KOPT-K1 (cell line): Measurements from ENCODE around the gene RAPGEF5.

Experiments
- H3K27ac ChIP-seq: fragments of 200-600 bp; sonication (generic); 2 replicates; pipeline ENCODE4 v1.5.1; 2016; ENCODE audit warnings: antibody characterized with exemption, mild to moderate bottlenecking, low read depth, low read length; ENCODE audit not compliant: poor library complexity, severe bottlenecking
- H3K36me3 ChIP-seq: fragments of 200-600 bp; sonication (generic); 2 replicates; pipeline ENCODE4 v1.5.1; 2017; ENCODE audit warnings: antibody characterized with exemption, mild to moderate bottlenecking, low read length, moderate library complexity; ENCODE audit not compliant: insufficient read depth
- H3K9me3 ChIP-seq: fragments of 200-600 bp; sonication (generic); 2 replicates; pipeline ENCODE4 v1.5.1; 2017; ENCODE audit warnings: antibody characterized with exemption, low read length, mild to moderate bottlenecking; ENCODE audit not compliant: insufficient read depth, poor library complexity, severe bottlenecking

RAPGEF5 gene

GRCh38 chr7:22390516-22390915 lies 33.6 kb upstream of the RAPGEF5 start:
- H3K27ac ChIP-seq = no peak overlapping the region
- no peaks in the 10 kb centered on the region for H3K36me3 ChIP-seq
- H3K9me3 ChIP-seq = peaks cover 11% of the 10 kb centered on the region

GRCh38 chr7:22389892-22390291 lies 32.9 kb upstream of the RAPGEF5 start:
- no peaks in the 10 kb centered on the region for H3K36me3 ChIP-seq
- H3K9me3 ChIP-seq = peaks cover 11% of the 10 kb centered on the region
- H3K27ac ChIP-seq = no peak overlapping the region

GRCh38 chr7:22387583-22387982 lies 30.6 kb upstream of the RAPGEF5 start:
- Histone ChIP-seq H3K27ac (no peak overlapping the region), H3K9me3 (peaks cover 11% of the 10 kb centered on the region), H3K36me3 (no peaks in the 10 kb centered on the region)

GRCh38 chr7:22386865-22387264 lies 29.9 kb upstream of the RAPGEF5 start:
- Histone ChIP-seq H3K36me3 (no peaks in the 10 kb centered on the region), H3K9me3 (peaks cover 11% of the 10 kb centered on the region), H3K27ac (no peak overlapping the region)

GRCh38 chr7:22386206-22386858 lies 29.4 kb upstream of the RAPGEF5 start:
- no peak overlapping the region for H3K27ac ChIP-seq
- no peaks in the 10 kb centered on the region for H3K36me3 ChIP-seq
- peaks cover 11% of the 10 kb centered on the region for H3K9me3 ChIP-seq

- Histone ChIP-seq H3K36me3 (no peaks in the 10 kb centered on the region), H3K9me3 (peaks cover 11% of the 10 kb centered on the region), H3K27ac (peak overlapping the region; percentile 62)
These were observed 28.4 kb upstream of the RAPGEF5 start for GRCh38 chr7:22385326-22385725.

- H3K9me3 ChIP-seq = no peaks in the 10 kb centered on the region
- H3K36me3 ChIP-seq = no peaks in the 10 kb centered on the region
- no peak overlapping the region for H3K27ac ChIP-seq
These were observed 23.4 kb upstream of the RAPGEF5 start for GRCh38 chr7:22380333-22380732.

- Histone ChIP-seq H3K36me3 (no peaks in the 10 kb centered on the region), H3K9me3 (no peaks in the 10 kb centered on the region), H3K27ac (no peak overlapping the region)
These were observed 21.4 kb upstream of the RAPGEF5 start for GRCh38 chr7:22378199-22378980.

- Histone ChIP-seq H3K27ac (no peak overlapping the region), H3K36me3 (no peaks in the 10 kb centered on the region)
These were observed 20.7 kb upstream of the RAPGEF5 start for GRCh38 chr7:22377703-22378102.

GRCh38 chr7:22375359-22376048 lies 18.6 kb upstream of the RAPGEF5 start:
- H3K9me3 ChIP-seq = no peaks in the 10 kb centered on the region
- no peak overlapping the region for H3K27ac ChIP-seq
- H3K36me3 ChIP-seq = no peaks in the 10 kb centered on the region

More at GRCh38 chr7:22377703-22378102, 20.7 kb upstream of the RAPGEF5 start:
- no peaks in the 10 kb centered on the region for H3K9me3 ChIP-seq

GRCh38 chr7:22373911-22374310 lies 17.0 kb upstream of the RAPGEF5 start:
- Histone ChIP-seq H3K9me3 (no peaks in the 10 kb centered on the region), H3K36me3 (no peaks in the 10 kb centered on the region), H3K27ac (no peak overlapping the region)

GRCh38 chr7:22373388-22373787 lies 16.4 kb upstream of the RAPGEF5 start:
- Histone ChIP-seq H3K36me3 (no peaks in the 10 kb centered on the region), H3K9me3 (no peaks in the 10 kb centered on the region), H3K27ac (no peak overlapping the region)

- H3K27ac ChIP-seq = no peak overlapping the region
These were observed 15.9 kb upstream of the RAPGEF5 start for GRCh38 chr7:22372863-22373262.

GRCh38 chr7:22371878-22372277 lies 14.9 kb upstream of the RAPGEF5 start:
- Histone ChIP-seq H3K9me3 (no peaks in the 10 kb centered on the region), H3K36me3 (no peaks in the 10 kb centered on the region), H3K27ac (no peak overlapping the region)

More at GRCh38 chr7:22372863-22373262, 15.9 kb upstream of the RAPGEF5 start:
- Histone ChIP-seq H3K9me3 (no peaks in the 10 kb centered on the region), H3K36me3 (no peaks in the 10 kb centered on the region)

GRCh38 chr7:22364900-22365299 lies 7.9 kb upstream of the RAPGEF5 start:
- Histone ChIP-seq H3K9me3 (no peaks in the 10 kb centered on the region), H3K36me3 (no peaks in the 10 kb centered on the region)

More at GRCh38 chr7:22364900-22365299, 7.9 kb upstream of the RAPGEF5 start:
- no peak overlapping the region for H3K27ac ChIP-seq
